Left ventricle myocardium inferior (tissue), 1 donor: ENCODE measurements around the gene CPM. TPM values are rescaled to one million over a fixed set of nuclear protein-coding genes. Genes with fewer than 3 reads are reported as not detected.

Source experiments
- DNase-seq: peaks from one replicate; pipeline ENCODE4 v3.0.0-alpha.2; 2020
- H3K27ac ChIP-seq: fragments of 200-600 bp; replicated peaks from 2 replicates; pipeline ENCODE4 v1.8.0; 2021
- H3K27me3 ChIP-seq: fragments of 200-600 bp; 2 replicates; pipeline ENCODE4 v1.8.0; 2021; ENCODE audit warnings: low read depth
- H3K36me3 ChIP-seq: fragments of 200-600 bp; 2 replicates; pipeline ENCODE4 v1.8.0; 2021
- H3K4me1 ChIP-seq: fragments of 200-600 bp; 2 replicates; pipeline ENCODE4 v1.8.0; 2021
- H3K4me3 ChIP-seq: fragments of 200-600 bp; 2 replicates; pipeline ENCODE4 v1.8.0; 2021; ENCODE audit warnings: mild to moderate bottlenecking, moderate library complexity
- H3K9me3 ChIP-seq: fragments of 200-600 bp; replicated peaks from 2 replicates; pipeline ENCODE4 v1.8.0; 2021
- intact Hi-C: fragments of 100-400 bp; cut with micrococcal nuclease; formaldehyde crosslinking; loops from one replicate; pipeline ENCODE4 v1.11.0; 2022
- total RNA-seq: library from RNA; stranded (reverse); fragmentation: NEBNext Ultra II Directional; extraction: Animal tissue kit (Norgen Biotek cat#: 25700); gene quantifications from one replicate; pipeline ENCODE4 v1.2.1, GENCODE V29; 2021
- TF ChIP-seq, protein P1 (sequence below): fragments of 200-600 bp; IDR thresholded peaks from 2 replicates; pipeline ENCODE4 v1.8.0; 2021; ENCODE audit warnings: antibody characterized with exemption, mild to moderate bottlenecking, borderline replicate concordance
- donor health status: DM: no; HTN: yes; CAD: no; lungs with severe emphysema.

Gene CPM
- total RNA-seq, 1 donor from 2014 or later: 6.3 TPM

GRCh38 chr12:68886636-68887572 is 46.1 kb downstream of the CPM start:
- Histone ChIP-seq H3K4me3 (no peak overlapping the region), H3K4me1 (no peaks in the 10 kb centered on the region), H3K27ac (no peak overlapping the region), H3K27me3 (no peaks in the 10 kb centered on the region), H3K9me3 (no peaks in the 10 kb centered on the region), H3K36me3 (peaks cover 4% of the 10 kb centered on the region)
- intact Hi-C loops: no loop called here
- DNase-seq: no peak
- TF ChIP-seq, protein P1, sequence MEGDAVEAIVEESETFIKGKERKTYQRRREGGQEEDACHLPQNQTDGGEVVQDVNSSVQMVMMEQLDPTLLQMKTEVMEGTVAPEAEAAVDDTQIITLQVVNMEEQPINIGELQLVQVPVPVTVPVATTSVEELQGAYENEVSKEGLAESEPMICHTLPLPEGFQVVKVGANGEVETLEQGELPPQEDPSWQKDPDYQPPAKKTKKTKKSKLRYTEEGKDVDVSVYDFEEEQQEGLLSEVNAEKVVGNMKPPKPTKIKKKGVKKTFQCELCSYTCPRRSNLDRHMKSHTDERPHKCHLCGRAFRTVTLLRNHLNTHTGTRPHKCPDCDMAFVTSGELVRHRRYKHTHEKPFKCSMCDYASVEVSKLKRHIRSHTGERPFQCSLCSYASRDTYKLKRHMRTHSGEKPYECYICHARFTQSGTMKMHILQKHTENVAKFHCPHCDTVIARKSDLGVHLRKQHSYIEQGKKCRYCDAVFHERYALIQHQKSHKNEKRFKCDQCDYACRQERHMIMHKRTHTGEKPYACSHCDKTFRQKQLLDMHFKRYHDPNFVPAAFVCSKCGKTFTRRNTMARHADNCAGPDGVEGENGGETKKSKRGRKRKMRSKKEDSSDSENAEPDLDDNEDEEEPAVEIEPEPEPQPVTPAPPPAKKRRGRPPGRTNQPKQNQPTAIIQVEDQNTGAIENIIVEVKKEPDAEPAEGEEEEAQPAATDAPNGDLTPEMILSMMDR: no peak

DNA sequence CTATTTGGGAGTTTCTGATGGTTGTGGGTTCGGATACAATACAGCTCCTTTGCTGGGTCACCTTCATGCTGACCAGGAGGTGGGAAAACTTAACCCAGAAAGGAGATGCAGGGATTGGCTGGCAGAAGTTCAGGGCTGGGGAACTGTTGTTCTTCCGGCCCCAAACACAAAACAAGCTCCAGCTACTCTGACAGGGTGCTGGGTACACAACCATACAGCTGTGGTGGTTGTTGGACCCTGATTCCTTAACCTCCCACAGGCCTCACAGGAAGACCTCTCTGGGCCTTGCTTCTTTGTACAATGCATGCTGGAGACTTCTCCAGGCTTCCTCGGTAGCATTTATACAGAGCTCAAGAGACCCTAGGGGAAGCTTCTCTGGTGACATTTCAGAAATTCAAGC is 47.6 kb downstream of the CPM start:
- Histone ChIP-seq H3K4me1 (no peaks in the 10 kb centered on the region), H3K9me3 (no peaks in the 10 kb centered on the region), H3K27ac (no peak overlapping the region), H3K4me3 (no peak overlapping the region), H3K36me3 (peaks cover 4% of the 10 kb centered on the region), H3K27me3 (no peaks in the 10 kb centered on the region)
- no peak for DNase-seq
- intact Hi-C loops: no loop called here
- TF ChIP-seq, protein P1: no peak

- TF ChIP-seq, protein P1: no peak
- Histone ChIP-seq H3K27ac (no peak overlapping the region), H3K36me3 (peaks cover 4% of the 10 kb centered on the region), H3K4me3 (no peak overlapping the region), H3K9me3 (peaks cover under 1% of the 10 kb centered on the region), H3K4me1 (no peaks in the 10 kb centered on the region), H3K27me3 (no peaks in the 10 kb centered on the region)
- intact Hi-C loops: no loop called here
- DNase-seq: no peak
Observed at GRCh38 chr12:68884251-68884650, 48.7 kb downstream of the CPM start.

DNA sequence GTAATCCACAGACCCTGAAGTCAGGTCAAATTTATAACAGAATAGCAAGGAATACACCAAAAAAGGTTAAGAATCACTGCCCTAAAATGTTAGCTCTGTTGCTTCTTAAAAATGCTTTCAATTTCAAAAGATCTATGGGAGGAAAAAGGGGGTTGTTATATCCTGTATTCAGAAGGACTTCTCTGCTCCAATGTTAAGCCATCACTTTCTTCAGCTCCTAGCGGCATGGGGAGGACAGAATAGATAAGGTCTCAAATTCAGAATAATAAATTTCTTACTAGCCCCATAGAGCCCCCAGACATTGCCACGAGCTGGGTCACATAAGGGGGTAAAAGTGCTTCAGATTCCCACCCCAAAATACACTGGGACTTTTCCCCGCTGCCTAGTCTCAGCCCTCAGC is 49.8 kb downstream of the CPM start:
- no peaks in the 10 kb centered on the region for H3K4me1 ChIP-seq
- H3K4me3 ChIP-seq: no peak overlapping the region
- TF ChIP-seq, protein P1: no peak
- H3K27ac ChIP-seq: no peak overlapping the region
- intact Hi-C loops: no loop called here
- H3K9me3 ChIP-seq: peaks cover 11% of the 10 kb centered on the region
- no peak for DNase-seq
- peaks cover 4% of the 10 kb centered on the region for H3K36me3 ChIP-seq
- H3K27me3 ChIP-seq: no peaks in the 10 kb centered on the region

DNA sequence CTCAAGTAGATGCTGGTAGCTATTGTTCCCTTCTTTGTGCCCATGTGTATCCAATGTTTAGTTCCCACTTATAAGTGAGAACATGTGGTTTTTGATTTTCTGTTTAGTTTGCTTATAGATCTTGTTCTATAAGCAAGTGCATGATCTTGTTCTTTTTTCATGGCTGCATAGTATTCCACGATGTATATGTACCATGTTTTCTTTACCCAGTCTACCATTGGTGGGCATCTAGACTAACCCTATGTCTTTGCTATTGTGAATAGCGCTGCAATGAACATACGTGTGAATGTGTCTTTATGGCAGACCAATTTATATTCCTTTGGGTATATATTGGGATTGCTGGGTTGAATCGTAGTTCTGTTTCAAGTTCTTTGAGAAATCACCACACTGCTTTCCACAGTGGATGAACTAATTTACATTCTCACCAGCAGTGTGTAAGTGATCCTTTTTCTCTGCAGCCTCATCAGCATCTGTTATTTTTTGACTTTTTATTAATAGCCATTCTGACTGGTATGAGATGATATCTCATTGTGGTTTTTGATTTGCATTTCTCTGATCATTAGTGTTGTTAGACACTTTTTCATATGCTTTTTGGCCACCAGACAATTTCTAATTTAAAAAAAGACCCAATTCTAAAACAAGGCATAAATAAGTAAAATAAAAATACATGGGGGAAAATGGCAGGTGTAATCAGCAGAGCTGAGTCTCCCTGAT is 50.6 kb downstream of the CPM start:
- Histone ChIP-seq H3K27ac (no peak overlapping the region), H3K36me3 (peaks cover 4% of the 10 kb centered on the region), H3K4me1 (no peaks in the 10 kb centered on the region), H3K4me3 (no peak overlapping the region), H3K9me3 (peaks cover 13% of the 10 kb centered on the region), H3K27me3 (no peaks in the 10 kb centered on the region)
- no peak for DNase-seq
- intact Hi-C loops: no loop called here
- TF ChIP-seq, protein P1: no peak
